Left forelimb (tissue), 1 donor: ENCODE data around the gene PLD1.

Source experiments
- DNase-seq: peaks from one replicate; pipeline ENCODE4 v3.0.0-alpha.2; 2018; ENCODE audit warnings: low spot score

The PLD1 gene

DNA sequence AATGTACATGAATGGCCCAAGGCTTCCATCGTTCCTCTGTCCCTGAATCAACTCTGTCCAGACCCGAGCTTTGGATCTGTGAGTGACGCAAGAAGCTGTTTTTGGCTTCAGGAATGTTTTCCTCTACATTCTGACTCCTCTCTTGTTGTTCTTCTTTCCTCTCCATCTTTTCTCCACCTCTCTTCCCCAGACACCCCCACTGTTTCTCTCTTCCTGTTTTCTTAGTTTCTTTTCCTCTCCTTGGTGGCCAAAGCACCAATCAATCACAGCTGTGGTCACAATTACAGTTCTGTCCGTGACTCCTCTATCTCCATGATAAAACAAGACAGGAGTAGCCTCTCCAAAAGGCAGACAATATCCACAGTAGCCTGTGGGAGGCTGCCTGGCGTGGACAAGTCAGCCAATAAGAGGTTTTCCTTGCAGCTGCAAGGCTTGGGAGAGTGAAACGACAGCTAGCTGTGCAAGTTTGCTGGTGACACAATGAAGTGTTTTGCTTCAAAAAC lies 28.0 kb upstream of the PLD1 start:
- DNase-seq: peak; percentile 73

- no peak for DNase-seq
Measured at GRCh38 chr3:171837698-171838097, 27.4 kb upstream of the PLD1 start.

GRCh38 chr3:171836855-171837254 lies 26.6 kb upstream of the PLD1 start:
- DNase-seq: no peak

GRCh38 chr3:171835613-171836012 lies 25.3 kb upstream of the PLD1 start:
- no peak for DNase-seq

GRCh38 chr3:171835116-171835515 lies 24.8 kb upstream of the PLD1 start:
- DNase-seq: no peak

DNA sequence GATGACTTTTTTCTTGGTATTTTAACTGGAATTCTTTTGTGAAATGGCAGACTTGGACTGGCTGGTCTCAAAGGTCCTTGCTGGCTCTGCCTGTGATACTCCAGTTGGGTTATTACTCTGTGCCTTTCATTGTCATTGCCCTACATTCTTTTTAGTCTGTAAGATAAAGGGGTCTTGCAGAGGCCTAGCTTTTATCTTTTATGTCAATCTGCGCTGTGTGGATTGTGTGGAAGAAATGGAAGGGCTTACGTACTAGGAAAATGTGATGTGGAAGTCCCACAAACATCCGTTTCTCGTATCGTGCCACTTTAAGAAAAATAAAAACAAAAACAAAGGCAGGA lies 24.1 kb upstream of the PLD1 start:
- no peak for DNase-seq

DNA sequence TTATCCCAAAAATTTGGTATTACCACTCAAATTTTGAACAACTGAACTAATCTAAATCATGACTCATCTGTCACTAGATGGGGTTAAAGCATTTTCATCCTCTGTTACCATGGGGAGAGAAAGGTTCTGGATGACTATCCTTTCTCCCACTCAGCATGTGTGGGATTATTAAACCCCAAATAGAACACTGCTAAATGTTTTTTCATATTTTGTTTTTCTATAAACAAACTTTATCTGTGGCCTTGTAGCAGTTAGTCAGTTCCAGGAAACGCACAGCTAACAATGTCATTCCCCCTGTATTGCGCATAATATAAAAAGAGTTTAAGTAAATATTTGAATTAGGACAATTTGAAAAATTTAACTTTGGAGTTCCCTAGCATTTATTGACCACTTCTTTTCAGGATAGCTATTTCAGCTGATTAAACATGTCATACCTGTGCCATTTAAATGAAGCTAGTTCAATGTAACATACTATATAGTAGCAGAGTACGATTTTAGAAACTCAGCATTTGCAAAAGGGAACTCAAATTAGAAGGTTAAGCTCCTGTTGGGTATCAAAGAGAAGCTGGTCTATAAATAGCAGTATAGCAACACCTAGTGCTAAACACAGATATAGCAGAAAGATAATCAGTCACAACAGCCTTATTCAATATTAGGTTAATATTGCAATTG lies 23.6 kb upstream of the PLD1 start:
- no peak for DNase-seq

DNA sequence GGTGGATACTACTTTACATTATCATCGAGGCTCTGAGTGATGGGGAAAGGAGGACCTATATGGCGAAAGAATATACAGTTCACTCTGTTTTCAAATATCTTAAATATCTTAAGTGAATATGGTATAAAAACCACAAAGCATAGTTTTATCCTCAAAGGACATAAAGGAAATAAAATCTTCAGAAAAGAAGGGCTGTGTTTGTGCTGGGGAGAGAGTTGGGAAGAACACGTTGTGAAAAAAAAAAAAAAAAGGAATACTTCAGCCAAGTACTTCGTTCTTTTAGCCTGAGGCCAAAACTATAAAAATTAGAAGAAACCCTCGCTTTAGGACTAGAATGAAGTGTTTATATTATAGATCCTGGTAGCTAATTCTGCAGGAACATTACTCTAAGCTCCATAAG lies 22.7 kb upstream of the PLD1 start:
- DNase-seq: no peak

- no peak for DNase-seq
Measured at GRCh38 chr3:171831936-171832335, 21.7 kb upstream of the PLD1 start.

- no peak for DNase-seq
Measured at GRCh38 chr3:171830518-171830875, 20.2 kb upstream of the PLD1 start.

- DNase-seq: peak; percentile 84
Measured at GRCh38 chr3:171829841-171830517, 19.7 kb upstream of the PLD1 start.

GRCh38 chr3:171828902-171829770 lies 18.9 kb upstream of the PLD1 start:
- DNase-seq: no peak

DNA sequence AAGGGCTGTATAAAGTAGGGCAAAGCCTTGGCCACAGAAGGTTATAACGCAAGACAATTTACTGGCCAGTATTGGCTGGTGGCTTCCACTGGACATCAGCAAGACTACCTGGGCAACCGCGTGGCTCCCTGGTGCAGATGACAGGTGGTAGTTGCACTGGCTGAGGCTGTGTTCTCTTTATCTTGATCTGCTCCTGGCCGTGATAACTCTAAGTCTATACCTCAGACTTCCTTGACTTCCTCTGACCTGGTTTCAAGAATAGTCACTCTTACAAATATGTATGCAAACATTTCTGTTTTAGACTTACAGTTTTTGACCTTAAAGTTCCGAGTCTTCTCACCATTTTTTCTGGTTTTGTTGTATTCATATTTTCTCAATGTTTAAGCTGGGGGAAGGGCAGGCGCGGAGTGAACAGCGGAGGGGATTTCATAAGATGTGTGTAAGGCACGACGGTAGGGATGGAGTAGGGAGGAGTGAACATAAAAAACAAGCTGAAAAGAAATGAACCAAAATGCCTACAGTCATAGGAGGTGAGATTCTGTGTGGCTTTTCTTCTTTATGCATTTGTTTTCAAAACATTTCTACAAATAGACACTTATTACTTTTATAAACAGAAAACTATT lies 17.7 kb upstream of the PLD1 start:
- no peak for DNase-seq

DNA sequence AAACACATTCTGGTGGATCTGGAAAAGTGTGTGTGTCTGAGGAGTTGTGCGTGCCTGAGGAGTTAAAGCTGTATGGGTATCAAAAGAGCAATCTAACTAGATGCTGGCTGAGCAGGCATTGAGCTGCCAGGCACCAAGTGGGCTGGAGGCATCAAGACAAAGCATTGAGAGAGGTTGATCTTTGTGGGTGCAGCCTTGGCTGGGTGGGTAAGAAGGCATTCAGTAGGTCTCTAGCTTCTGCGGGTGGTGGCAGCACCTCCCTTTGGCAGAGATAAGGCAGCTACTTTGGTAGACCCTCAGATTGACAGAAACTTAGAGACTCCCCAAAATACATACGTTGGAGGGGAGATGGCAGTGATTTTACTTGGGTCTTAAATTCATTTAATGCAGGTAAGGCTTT lies 17.1 kb upstream of the PLD1 start:
- no peak for DNase-seq

DNA sequence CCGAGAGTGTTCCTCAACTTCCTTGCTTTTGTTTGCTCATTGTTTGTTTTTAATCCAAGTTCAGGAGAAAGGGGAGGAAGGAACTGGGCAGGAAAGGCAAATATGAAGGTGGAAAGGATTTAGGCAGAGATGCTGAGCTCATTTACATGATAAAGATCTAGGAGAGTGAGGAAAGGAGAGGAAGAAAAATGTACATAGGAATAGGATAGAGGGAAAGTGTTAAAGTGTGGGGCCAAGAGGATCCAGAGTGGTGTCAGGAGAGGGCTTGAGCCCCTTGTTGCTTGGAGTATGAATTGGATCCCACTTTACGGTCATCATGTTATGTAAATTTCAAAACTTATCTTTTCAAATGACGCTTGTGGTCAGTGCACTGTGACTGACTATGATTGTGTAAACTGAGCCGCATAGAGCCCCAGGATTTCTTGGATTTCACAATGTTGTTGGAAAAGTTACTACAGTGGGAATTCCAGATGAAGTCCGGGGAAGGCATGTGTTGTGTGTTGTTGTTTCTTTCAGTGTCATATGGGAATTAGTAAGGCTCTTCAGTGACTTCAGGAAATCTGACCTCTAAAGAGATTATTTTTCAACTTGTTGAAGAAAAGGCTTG lies 15.0 kb upstream of the PLD1 start:
- no peak for DNase-seq

- DNase-seq: no peak
Measured at GRCh38 chr3:171824824-171825221, 14.5 kb upstream of the PLD1 start.

GRCh38 chr3:171824116-171824515 lies 13.8 kb upstream of the PLD1 start:
- no peak for DNase-seq

DNA sequence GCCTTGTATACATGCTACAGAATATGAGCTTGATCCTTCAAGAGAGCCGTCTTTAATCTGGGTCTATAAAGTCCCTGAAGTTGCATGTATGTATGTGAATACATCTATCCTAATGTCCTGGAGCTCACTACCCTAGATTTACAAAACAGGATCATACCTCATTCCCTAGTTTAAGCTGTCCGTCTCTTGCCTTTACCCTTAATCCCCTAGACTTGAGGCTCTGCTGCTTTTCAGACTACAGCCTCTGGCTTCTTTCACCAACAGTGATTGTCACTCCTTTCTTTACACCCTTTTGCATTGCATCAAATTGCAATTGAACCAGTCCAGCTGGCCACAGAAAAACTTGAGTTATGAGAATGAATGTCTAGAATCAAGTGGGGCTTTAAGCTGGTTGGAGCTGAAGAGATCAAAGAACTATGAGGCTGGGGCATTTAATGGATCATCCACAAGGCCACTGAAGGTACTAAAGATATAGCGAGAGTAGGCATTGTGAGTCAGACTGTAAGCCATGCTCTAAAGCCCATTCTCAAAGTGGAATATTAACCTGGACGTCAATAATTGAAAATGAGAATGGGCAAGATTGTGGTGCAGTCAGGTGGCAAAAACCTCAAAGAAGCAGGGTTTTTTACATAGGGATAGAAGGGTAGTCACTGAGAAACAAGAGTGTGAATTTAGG lies 12.3 kb upstream of the PLD1 start:
- no peak for DNase-seq

GRCh38 chr3:171821778-171822358 lies 11.6 kb upstream of the PLD1 start:
- DNase-seq: no peak

- no peak for DNase-seq
Measured at GRCh38 chr3:171821044-171821443, 10.8 kb upstream of the PLD1 start.
